ENCODE data around the gene PACS2. TPM values are rescaled to one million over a fixed set of nuclear protein-coding genes. Genes with fewer than 3 reads are reported as not detected.

PACS2 gene
- total RNA-seq, 4 donors from 2014 or later, result 142 to 225 (median 183) TPM

DNA sequence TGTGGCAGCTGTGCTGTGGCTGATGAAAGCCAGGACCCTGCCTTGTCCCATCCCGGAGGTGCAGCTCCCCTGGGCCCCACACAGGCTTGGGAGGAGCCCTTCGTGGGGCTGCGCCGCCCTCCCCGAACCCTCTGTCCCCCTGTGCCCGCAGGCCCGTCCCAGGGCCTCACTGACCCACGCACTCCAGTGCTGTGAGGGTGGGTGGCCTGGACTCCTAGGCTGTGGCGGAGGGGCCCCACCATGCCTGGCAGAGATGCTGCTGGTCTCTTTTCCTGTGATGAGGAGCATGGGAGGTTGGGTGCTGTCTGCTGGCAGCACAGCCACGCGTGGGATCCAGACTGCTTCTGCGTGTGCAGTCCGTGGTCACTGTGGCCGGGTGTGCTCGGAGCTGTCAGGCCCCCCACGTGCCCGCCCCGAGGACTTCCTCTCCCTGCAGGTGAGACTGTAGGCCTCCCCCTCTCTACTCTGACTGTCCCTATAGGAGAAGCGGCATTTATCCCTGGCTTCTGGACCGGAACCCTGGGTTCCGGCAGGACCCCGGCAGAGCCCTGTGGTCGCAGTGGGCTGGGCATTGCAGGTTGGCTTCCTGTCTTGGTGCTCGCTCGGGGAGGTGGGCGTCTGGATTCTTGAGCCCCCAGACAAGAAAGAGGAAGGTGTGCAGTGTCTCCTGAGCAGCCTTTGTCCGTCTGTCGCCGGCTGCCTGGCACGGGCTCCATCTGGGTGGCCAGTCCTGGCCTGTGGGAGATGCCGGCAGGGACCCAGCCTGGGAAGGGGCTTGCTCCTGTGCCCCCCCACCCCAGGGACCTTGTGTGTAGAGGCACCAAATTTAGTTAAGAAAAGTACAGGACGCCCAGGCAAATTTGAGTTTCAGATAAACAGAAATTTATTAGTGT is 107.4 kb downstream of the PACS2 start:
- Histone ChIP-seq H3K27ac (peak overlapping the region in 2 of 4 donors; percentile 79 to 85), H3K27me3 (no peaks in the 10 kb centered on the region), H3K36me3 (peaks cover 0 to 25% (median 0%) of the 10 kb centered on the region in 3 donors), H3K4me1 (peaks cover 0 to 37% (median 28%) of the 10 kb centered on the region in 4 donors), H3K9me3 (peaks cover 0 to 4% (median 0%) of the 10 kb centered on the region in 4 donors), H3K4me3 (peak overlapping the region in 1 of 4 donors; percentile 76)
- TF ChIP-seq, protein P1, sequence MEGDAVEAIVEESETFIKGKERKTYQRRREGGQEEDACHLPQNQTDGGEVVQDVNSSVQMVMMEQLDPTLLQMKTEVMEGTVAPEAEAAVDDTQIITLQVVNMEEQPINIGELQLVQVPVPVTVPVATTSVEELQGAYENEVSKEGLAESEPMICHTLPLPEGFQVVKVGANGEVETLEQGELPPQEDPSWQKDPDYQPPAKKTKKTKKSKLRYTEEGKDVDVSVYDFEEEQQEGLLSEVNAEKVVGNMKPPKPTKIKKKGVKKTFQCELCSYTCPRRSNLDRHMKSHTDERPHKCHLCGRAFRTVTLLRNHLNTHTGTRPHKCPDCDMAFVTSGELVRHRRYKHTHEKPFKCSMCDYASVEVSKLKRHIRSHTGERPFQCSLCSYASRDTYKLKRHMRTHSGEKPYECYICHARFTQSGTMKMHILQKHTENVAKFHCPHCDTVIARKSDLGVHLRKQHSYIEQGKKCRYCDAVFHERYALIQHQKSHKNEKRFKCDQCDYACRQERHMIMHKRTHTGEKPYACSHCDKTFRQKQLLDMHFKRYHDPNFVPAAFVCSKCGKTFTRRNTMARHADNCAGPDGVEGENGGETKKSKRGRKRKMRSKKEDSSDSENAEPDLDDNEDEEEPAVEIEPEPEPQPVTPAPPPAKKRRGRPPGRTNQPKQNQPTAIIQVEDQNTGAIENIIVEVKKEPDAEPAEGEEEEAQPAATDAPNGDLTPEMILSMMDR (IDR thresholded peaks at IDR 0.05), result no peak
- TF ChIP-seq EP300 (IDR thresholded peaks at IDR 0.05) (no peak), POLR2A (IDR thresholded peaks at IDR 0.05) (no peak)
- DNase-seq (ENCODE audit: low spot score in 2 of 2), result no peak
- WGBS, 2 donors, result 68 to 73% methylated on average over 16 to 26 of the region's 32 CpGs

DNA sequence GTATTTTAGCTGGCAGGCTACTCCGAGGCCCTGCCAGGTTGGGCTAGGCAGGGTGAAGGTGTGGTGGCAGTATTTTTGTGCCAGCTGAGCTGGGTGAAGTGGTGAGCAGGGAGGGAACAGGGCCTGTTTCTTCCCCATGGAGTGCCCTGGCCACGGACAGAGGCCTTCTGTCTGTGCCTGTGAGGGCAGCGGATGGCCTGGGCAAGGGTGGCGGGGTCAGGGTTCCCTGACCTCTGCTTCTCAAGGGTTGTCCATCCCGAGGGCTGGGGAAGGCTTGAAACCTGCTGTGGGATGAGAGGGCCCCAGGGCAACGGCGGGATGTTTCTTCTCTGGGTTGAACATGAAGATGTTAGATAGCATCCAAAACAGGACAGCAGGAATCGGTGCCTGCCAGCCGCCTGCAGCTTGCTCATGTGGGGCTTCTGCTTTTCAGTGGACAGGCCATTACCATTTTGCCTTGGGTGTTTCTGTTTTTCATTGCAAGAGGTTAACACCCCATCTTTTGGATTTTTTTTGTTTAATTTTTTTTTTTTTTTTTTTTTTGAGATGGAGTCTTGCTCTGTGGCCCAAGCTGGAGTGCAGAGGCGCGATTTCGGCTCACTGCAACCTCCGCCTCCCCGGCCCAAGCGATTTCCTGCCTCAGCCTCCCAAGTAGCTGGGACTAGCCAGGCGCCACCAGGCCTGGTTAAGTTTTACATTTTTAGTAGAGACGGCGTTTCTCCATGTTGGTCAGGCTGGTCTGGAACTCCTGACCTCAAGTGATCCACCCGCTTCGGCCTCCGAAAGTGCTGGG is 108.3 kb downstream of the PACS2 start:
- DNase-seq (ENCODE audit: low spot score in 2 of 2), result no peak

DNA sequence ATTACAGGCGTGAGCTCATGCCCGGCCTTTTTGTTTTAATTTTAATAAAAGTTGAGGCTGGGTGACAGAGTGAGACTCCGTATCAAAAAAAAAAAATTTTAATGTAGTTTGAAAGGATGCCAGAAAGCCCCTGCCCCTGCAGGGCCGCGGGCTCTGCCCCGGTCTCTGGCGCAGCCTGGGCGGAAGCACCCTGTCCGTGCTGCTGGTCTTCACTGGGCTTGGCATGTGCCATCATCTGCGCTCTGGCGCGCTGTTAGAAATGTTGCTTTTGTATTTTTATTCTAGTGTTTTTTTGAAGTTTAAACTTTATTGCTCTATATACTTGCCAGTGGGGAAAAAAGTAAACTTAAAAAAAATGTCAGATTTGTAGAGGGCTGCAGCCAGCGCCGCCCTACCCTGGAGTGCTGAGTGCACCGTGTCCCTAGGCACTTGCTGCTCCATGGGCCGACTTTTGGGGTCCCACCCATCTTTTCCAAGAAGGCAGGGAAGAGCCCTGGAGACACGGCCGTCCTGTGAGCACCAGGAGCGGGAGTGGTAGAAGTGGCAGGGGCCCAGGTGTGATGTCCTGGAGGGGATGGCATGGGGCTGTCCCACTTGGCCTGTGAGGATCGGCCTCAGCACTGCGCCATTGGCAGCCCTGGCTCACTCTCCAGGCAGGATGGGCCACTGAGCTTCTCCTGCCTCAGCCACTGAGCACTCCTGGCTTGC is 109.1 kb downstream of the PACS2 start:
- H3K9me3 ChIP-seq, result peaks cover 0 to 7% (median 0%) of the 10 kb centered on the region in 4 donors
- H3K4me3 ChIP-seq, result no peak overlapping the region
- H3K27me3 ChIP-seq, result no peaks in the 10 kb centered on the region
- peaks cover 0 to 35% (median 28%) of the 10 kb centered on the region in 4 donors for H3K4me1 ChIP-seq
- WGBS, 2 donors, result 90 to 92% methylated on average over 21 of the region's 21 CpGs
- H3K36me3 ChIP-seq, result peaks cover 0 to 35% (median 0%) of the 10 kb centered on the region in 3 donors
- no peak overlapping the region for H3K27ac ChIP-seq
- TF ChIP-seq, protein P1 (IDR thresholded peaks at IDR 0.05), result no peak
- no peak for TF ChIP-seq POLR2A (IDR thresholded peaks at IDR 0.05)
- no peak for TF ChIP-seq EP300 (IDR thresholded peaks at IDR 0.05)
- DNase-seq (ENCODE audit: low spot score in 2 of 2), result no peak

More for the DNA sequence above, 108.3 kb downstream of the PACS2 start:
- H3K36me3 ChIP-seq, result peaks cover 0 to 34% (median 0%) of the 10 kb centered on the region in 3 donors
- H3K27me3 ChIP-seq, result no peaks in the 10 kb centered on the region
- peaks cover 0 to 37% (median 28%) of the 10 kb centered on the region in 4 donors for H3K4me1 ChIP-seq
- H3K27ac ChIP-seq, result peak overlapping the region in 2 of 4 donors; percentile 79 to 85
- no peak overlapping the region for H3K4me3 ChIP-seq
- peaks cover 0 to 7% (median 0%) of the 10 kb centered on the region in 4 donors for H3K9me3 ChIP-seq
- 69 to 70% methylated on average over 21 of the region's 21 CpGs for WGBS, 2 donors
- TF ChIP-seq EP300 (IDR thresholded peaks at IDR 0.05), result no peak
- no peak for TF ChIP-seq POLR2A (IDR thresholded peaks at IDR 0.05)
- TF ChIP-seq, protein P1 (IDR thresholded peaks at IDR 0.05), result no peak

DNA sequence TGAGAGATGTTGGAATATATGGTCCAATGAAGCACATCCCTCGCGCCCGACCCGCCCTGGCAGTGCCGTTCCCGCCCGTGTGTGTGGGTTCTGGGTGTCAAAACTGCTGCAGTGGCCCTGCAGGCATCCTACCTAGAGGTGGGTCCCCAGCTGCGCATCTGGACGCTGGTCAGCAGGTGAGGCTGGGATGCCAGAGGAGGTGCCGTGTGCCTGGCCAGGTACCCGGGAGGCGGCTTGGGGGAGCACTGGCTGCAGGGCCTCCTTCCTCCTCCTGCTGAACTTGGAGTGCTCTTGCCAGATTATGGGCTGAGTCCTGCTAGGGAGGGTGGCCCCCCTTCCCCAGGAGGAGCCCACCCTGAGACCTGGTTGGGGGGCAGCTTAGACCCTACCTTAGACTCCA is 110.3 kb downstream of the PACS2 start:
- WGBS, 2 donors, result 95 to 96% methylated on average over 12 of the region's 12 CpGs
- H3K9me3 ChIP-seq, result peaks cover 0 to 7% (median 0%) of the 10 kb centered on the region in 4 donors
- H3K27me3 ChIP-seq, result no peaks in the 10 kb centered on the region
- DNase-seq (ENCODE audit: low spot score in 2 of 2), result no peak
- peaks cover 0 to 28% (median 22%) of the 10 kb centered on the region in 4 donors for H3K4me1 ChIP-seq
- TF ChIP-seq POLR2A (IDR thresholded peaks at IDR 0.05), result no peak
- TF ChIP-seq EP300 (IDR thresholded peaks at IDR 0.05), result no peak
- TF ChIP-seq, protein P1 (IDR thresholded peaks at IDR 0.05), result no peak
- H3K27ac ChIP-seq, result no peak overlapping the region
- peaks cover 0 to 35% (median 0%) of the 10 kb centered on the region in 3 donors for H3K36me3 ChIP-seq
- no peak overlapping the region for H3K4me3 ChIP-seq
